Measurements from ENCODE around the gene ARL6IP5. TPM values are rescaled to one million over a fixed set of nuclear protein-coding genes. Genes with fewer than 3 reads are reported as not detected.

Gene ARL6IP5
- total RNA-seq: 100 to 1,000 TPM; 179 to 184 TPM
- polyA plus RNA-seq (ENCODE audit: insufficient read length in 6 of 6): 100 to 1,000 TPM in 3 of 6 donors, 10 to 100 TPM in 3; 74.0 to 103 (median 94.4) TPM
- long read RNA-seq, donor 1, transcript ARL6IP5-201 (3 exons, 2,101 nt): major isoform, 91 of 109 reads
- long read RNA-seq, donor 1, partial matches to known transcripts: 12 of 109 reads
- long read RNA-seq, donor 1, other reads (novel, unspliced or antisense): 5 of 109 reads
- long read RNA-seq, donor 2, transcript ARL6IP5-202 (2 exons, 580 nt): minor isoform, 5 of 92 reads
- long read RNA-seq, donor 2, transcript ARL6IP5-201 (3 exons, 2,101 nt): major isoform, 70 of 92 reads
- long read RNA-seq, donor 2, partial matches to known transcripts: 17 of 92 reads
- long read RNA-seq, donor 2, other reads (novel, unspliced or antisense): 0 of 92 reads
- long read RNA-seq, donor 3, transcript ARL6IP5-201 (3 exons, 2,101 nt): major isoform, 85 of 97 reads
- long read RNA-seq, donor 3, partial matches to known transcripts: 8 of 97 reads
- long read RNA-seq, donor 3, other reads (novel, unspliced or antisense): 0 of 97 reads
- long read RNA-seq, donor 4, transcript ARL6IP5-201 (3 exons, 2,101 nt): major isoform, 238 of 244 reads
- long read RNA-seq, donor 4, partial matches to known transcripts: 2 of 244 reads
- long read RNA-seq, donor 4, other reads (novel, unspliced or antisense): 4 of 244 reads
- long read RNA-seq, donor 5, transcript ARL6IP5-202 (2 exons, 580 nt): minor isoform, 5 of 93 reads
- long read RNA-seq, donor 5, transcript ARL6IP5-201 (3 exons, 2,101 nt): major isoform, 59 of 93 reads
- long read RNA-seq, donor 5, partial matches to known transcripts: 29 of 93 reads
- long read RNA-seq, donor 5, other reads (novel, unspliced or antisense): 0 of 93 reads
- long read RNA-seq, donor 6, transcript ARL6IP5-201 (3 exons, 2,101 nt): major isoform, 103 of 122 reads
- long read RNA-seq, donor 6, partial matches to known transcripts: 18 of 122 reads
- long read RNA-seq, donor 6, other reads (novel, unspliced or antisense): 0 of 122 reads
- long read RNA-seq, donor 7, transcript ARL6IP5-201 (3 exons, 2,101 nt): major isoform, 53 of 53 reads
- long read RNA-seq, donor 7, partial matches to known transcripts: 0 of 53 reads
- long read RNA-seq, donor 7, other reads (novel, unspliced or antisense): 0 of 53 reads
- long read RNA-seq, donor 8, transcript ARL6IP5-201 (3 exons, 2,101 nt): major isoform, 53 of 60 reads
- long read RNA-seq, donor 8, partial matches to known transcripts: 7 of 60 reads
- long read RNA-seq, donor 8, other reads (novel, unspliced or antisense): 0 of 60 reads
- long read RNA-seq, donor 9, partial matches to known transcripts: 0 of 1 reads
- long read RNA-seq, donor 9, other reads (novel, unspliced or antisense): 0 of 1 reads
- long read RNA-seq, donor 10, transcript ARL6IP5-201 (3 exons, 2,101 nt): major isoform, 194 of 202 reads
- long read RNA-seq, donor 10, partial matches to known transcripts: 1 of 202 reads
- long read RNA-seq, donor 10, other reads (novel, unspliced or antisense): 7 of 202 reads
- long read RNA-seq, donor 11, transcript ARL6IP5-201 (3 exons, 2,101 nt): major isoform, 111 of 147 reads
- long read RNA-seq, donor 11, partial matches to known transcripts: 28 of 147 reads
- long read RNA-seq, donor 11, other reads (novel, unspliced or antisense): 5 of 147 reads
- long read RNA-seq, donor 12, transcript ARL6IP5-201 (3 exons, 2,101 nt): major isoform, 75 of 87 reads
- long read RNA-seq, donor 12, partial matches to known transcripts: 10 of 87 reads
- long read RNA-seq, donor 12, other reads (novel, unspliced or antisense): 0 of 87 reads

- DNase-seq: peak; percentile 88 to 98 (median 94)
- ATAC-seq: peak; percentile 71
- intact Hi-C loops (cut with DNase I): no loop called here
- TF ChIP-seq CTCF (IDR thresholded peaks at IDR 0.05): no peak
- Histone ChIP-seq H3K4me3 (peak within 1 kb of the TSS; percentile 71 to 91), H3K4me1 (peaks cover 41 to 78% of the 10 kb centered on the region in 2 donors), H3K27ac (peak within 1 kb of the TSS; percentile 96 to 98), H3K36me3 (no peaks in the 10 kb centered on the region), H3K27me3 (no peaks in the 10 kb centered on the region), H3K9me3 (no peaks in the 10 kb centered on the region)
Observed at GRCh38 chr3:69084326-69085167, at the start of gene ARL6IP5. Gene ARL6IP5 (plus strand): TSS chr3:69084937. CDS start chr3:69085048, 111 bp downstream.

- Histone ChIP-seq H3K4me1 (peaks cover 15 to 31% of the 10 kb centered on the region in 2 donors), H3K9me3 (no peaks in the 10 kb centered on the region), H3K27ac (no peak overlapping the region), H3K4me3 (no peak overlapping the region), H3K27me3 (no peaks in the 10 kb centered on the region), H3K36me3 (peaks cover 0 to 87% of the 10 kb centered on the region in 2 donors)
- TF ChIP-seq CTCF (IDR thresholded peaks at IDR 0.05): no peak
- ATAC-seq (peak; percentile 64), DNase-seq (no peak)
- intact Hi-C loops (cut with DNase I): no loop called here
Observed at GRCh38 chr3:69044608-69045007, 40.1 kb upstream of the ARL6IP5 start.

- peaks cover 0 to 49% of the 10 kb centered on the region in 2 donors for H3K36me3 ChIP-seq
- no peaks in the 10 kb centered on the region for H3K27me3 ChIP-seq
- TF ChIP-seq CTCF (IDR thresholded peaks at IDR 0.05): no peak
- intact Hi-C loops (cut with DNase I): no loop called here
- peaks cover 25 to 55% of the 10 kb centered on the region in 2 donors for H3K4me1 ChIP-seq
- H3K4me3 ChIP-seq: no peak overlapping the region
- H3K27ac ChIP-seq: no peak overlapping the region
- DNase-seq (no peak), ATAC-seq (no peak)
- no peaks in the 10 kb centered on the region for H3K9me3 ChIP-seq
Observed at GRCh38 chr3:69048990-69049389, 35.7 kb upstream of the ARL6IP5 start.
